GM12864 (cell line): ENCODE measurements around the gene ARRB1.

Source experiments
- DNase-seq: peaks from one replicate; pipeline ENCODE4 v3.0.0-alpha.2; 2011; ENCODE audit warnings: low read depth
- H3K4me3 ChIP-seq: 2 replicates; pipeline ENCODE4 v1.5.1; 2011; ENCODE audit warnings: mild to moderate bottlenecking, low read depth, low read length, control low read depth
- TF ChIP-seq, protein P1 (sequence below): IDR thresholded peaks from 2 replicates; pipeline ENCODE4 v1.5.1; 2011; ENCODE audit warnings: low read depth, mild to moderate bottlenecking, moderate library complexity, low read length, control low read depth, inconsistent platforms; ENCODE audit errors: missing control alignments

ARRB1 gene

DNA sequence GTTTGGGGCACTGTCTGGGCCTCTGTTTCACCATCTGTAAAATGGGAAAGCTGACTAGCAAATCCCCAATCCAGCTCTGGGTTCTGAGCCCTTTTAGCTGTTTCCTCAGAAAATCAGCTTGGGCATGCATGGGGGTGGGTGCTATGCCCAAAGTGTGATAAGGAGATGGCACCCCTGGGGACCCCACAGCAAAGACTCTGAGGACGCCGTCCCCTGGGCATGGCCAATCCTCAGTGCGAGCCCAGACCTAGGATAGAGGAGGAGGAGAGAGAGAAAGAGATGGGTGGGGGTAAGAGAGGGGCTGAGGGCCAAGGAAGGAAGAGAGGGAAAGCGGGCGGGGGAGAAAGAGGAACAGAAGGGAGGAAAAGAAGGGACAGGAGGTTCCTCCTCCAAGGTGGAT, 79.1 kb downstream of the ARRB1 start:
- no peak for DNase-seq
- TF ChIP-seq, protein P1, sequence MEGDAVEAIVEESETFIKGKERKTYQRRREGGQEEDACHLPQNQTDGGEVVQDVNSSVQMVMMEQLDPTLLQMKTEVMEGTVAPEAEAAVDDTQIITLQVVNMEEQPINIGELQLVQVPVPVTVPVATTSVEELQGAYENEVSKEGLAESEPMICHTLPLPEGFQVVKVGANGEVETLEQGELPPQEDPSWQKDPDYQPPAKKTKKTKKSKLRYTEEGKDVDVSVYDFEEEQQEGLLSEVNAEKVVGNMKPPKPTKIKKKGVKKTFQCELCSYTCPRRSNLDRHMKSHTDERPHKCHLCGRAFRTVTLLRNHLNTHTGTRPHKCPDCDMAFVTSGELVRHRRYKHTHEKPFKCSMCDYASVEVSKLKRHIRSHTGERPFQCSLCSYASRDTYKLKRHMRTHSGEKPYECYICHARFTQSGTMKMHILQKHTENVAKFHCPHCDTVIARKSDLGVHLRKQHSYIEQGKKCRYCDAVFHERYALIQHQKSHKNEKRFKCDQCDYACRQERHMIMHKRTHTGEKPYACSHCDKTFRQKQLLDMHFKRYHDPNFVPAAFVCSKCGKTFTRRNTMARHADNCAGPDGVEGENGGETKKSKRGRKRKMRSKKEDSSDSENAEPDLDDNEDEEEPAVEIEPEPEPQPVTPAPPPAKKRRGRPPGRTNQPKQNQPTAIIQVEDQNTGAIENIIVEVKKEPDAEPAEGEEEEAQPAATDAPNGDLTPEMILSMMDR, result no peak
- no peak overlapping the region; the same call in 1 of the 2 replicates for H3K4me3 ChIP-seq

DNA sequence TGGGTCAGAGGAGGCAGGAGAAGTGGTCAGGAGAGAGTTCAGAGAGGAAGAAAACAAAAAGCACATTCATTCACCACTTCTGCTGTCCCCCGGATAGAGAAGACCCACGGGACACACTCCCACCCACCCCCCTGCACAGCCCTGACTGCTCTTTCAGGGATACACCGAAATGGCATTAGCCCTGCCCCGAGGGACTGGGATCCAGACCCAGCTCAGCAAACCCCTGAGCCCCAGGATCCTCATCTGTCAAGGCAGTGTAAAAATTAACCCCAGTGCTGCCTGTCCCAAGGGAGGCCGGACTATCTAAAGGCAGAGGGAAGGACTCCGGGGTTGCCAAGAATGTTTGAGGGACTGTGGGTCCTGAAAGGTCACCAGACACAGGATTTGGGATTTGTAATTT, 79.7 kb downstream of the ARRB1 start:
- no peak for DNase-seq
- H3K4me3 ChIP-seq, result no peak overlapping the region
- TF ChIP-seq, protein P1, result no peak

DNA sequence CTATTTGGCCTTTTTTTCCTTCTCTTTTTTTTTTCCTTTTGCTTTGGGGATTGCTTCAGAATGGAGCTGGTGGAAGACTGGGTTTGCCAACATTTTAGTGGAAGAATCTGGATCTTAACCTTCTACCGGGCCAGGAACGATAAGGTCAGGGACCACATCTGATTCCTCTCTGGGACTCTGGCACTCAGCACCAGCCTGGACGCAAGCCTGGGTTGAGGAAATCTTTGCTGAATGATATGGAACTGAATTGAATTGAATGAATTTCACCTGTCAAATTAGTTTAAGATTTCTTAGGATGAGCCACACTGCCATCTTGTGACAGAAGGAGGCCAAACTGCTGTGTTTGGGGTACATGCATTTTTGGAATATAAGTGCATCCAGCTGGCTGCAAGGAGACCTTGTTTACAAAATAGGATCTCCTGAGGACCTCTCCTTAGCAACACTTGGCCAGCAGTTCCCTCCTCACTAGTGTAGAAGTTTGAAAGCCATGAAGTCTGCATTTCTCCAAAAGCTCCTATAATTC, 80.5 kb downstream of the ARRB1 start:
- TF ChIP-seq, protein P1, result peak; percentile 41
- no peak overlapping the region for H3K4me3 ChIP-seq
- no peak for DNase-seq

DNA sequence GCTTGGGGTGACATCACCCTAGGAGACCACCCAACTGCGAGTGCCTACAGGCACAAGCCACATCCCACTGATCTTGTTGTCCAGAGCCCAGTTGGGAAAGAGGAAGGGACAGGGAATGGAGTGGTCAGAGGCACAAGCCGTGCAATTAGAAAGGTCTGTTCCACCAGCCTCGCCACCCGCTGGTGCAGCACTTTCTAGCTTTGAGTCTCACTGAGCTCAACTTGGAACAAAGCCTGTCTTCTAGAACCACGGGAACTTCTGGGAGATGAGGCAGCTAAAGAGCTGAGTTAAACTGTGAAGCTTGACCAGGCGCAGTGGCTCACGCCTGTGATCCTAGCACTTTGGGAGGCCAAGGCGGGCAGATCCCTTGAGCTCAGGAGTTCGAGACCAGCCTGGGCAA, 81.6 kb downstream of the ARRB1 start:
- TF ChIP-seq, protein P1, result no peak
- no peak overlapping the region for H3K4me3 ChIP-seq
- DNase-seq, result no peak

DNA sequence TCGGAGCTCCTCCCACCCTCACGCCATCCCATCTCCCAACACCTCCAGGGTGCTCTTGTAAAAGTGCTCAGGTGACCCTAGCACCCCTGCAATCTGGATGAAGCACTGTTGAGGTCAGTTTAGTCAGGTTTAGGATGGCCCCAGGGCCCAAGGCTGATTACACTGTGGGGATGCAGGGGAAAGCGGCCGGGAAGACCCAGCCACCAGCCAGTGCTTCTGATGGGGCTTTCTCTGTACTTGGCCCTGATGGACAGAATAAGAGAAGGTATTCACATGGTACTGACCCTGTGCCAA, 82.1 kb downstream of the ARRB1 start:
- H3K4me3 ChIP-seq, result no peak overlapping the region
- TF ChIP-seq, protein P1, result no peak
- no peak for DNase-seq

DNA sequence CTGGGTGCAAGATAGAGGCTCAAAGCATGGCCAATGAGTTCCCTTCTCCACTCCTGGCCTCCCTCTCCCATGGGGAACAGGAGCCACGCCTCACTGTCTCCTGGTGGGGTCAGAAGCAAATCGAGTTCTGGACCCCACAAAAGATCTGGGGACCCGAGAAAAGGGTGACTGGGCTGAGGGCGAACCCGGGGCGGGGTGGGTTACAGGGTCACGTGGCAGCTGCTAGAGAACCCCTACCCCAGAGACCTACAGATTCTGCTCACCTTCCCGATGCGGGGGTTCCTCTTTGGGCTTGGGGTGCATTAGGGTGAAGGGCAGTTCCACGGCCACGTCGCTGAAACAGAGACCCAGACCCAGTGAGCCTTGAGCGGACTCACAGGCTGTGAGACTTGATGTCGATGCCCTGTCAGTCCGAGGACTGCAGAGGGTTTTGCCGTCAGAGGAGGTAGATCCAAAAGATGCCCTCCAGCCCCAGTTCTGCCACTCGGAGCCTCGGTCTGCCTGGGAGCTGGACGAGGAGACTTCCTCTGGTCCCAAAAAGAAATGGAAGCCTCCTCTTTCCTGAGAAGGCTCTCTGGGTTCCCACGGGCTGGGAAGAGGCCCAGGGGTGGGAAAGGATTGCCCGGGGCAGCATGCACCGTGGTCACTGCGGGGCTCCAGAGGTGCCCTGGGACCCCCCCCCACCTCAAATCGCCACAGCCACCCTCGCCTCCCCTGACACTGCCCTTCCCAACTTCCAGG, 82.7 kb downstream of the ARRB1 start:
- H3K4me3 ChIP-seq, result no peak overlapping the region
- DNase-seq, result no peak
- TF ChIP-seq, protein P1, result no peak
